Peyer's patch (tissue), 4 donors: ENCODE results near the gene CLMP.

Experiments
- POLR2A ChIP-seq, 2 donors: fragments of 450-650 bp; IDR thresholded peaks; one replicate each; pipeline ENCODE4 v1.5.1; 2017; ENCODE audit warnings: antibody characterized with exemption in 2 of 2, mild to moderate bottlenecking in 2 of 2, moderate library complexity in 2 of 2
- TF ChIP-seq, protein P1 (sequence below), 6 experiments: fragments of 450-650 bp in 4 of 6; fragments of 200-600 bp in 2 of 6; sonication (generic) in 1 of 6; IDR thresholded peaks; one replicate each; pipeline ENCODE4 v1.5.1; 2017 to 2019; ENCODE audit warnings: antibody characterized with exemption in 6 of 6, mild to moderate bottlenecking in 3 of 6, moderate library complexity in 1 of 6

DNA sequence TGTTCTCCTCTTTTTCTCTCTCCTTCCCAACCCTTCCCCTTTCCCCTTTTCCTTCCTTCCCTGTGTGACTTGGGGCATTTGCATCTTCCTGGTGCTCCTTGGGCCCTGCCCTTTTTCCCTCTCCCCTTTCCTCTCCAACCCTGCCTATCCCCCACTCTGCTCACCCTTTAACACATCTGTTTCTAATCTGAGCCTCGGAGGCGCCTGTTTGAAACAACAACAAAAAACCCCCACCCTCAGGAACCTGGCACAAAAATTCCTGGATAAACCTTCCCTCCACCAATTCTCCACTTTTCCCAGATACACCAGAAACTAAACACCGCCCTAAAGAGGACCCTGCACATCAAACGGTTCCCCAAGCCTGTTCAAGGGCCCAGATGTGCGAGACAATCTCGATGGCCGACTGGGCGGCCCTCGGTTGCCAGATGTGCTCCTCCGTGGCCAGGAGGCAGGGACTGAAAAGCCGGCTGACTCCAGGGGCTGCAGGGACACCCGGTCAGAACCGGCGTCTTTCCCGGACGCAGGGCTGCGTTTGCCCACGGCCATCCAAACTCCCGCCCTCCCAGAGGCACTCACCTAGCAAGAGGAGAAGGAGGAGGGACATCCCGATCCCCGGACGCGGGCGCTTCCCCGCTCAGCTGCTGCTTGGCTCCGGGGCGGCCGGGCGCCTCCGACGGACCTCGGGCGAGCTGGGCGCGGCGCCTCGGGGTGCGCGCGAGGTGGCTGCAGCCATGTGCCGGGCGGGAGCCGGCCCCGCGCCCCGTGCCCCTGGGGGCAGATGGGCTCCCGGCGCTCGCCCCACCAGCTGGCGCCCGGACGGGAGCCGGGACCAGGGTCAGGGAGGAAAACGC, 486 bp downstream of the CLMP start:
- TF ChIP-seq, protein P1, sequence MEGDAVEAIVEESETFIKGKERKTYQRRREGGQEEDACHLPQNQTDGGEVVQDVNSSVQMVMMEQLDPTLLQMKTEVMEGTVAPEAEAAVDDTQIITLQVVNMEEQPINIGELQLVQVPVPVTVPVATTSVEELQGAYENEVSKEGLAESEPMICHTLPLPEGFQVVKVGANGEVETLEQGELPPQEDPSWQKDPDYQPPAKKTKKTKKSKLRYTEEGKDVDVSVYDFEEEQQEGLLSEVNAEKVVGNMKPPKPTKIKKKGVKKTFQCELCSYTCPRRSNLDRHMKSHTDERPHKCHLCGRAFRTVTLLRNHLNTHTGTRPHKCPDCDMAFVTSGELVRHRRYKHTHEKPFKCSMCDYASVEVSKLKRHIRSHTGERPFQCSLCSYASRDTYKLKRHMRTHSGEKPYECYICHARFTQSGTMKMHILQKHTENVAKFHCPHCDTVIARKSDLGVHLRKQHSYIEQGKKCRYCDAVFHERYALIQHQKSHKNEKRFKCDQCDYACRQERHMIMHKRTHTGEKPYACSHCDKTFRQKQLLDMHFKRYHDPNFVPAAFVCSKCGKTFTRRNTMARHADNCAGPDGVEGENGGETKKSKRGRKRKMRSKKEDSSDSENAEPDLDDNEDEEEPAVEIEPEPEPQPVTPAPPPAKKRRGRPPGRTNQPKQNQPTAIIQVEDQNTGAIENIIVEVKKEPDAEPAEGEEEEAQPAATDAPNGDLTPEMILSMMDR (IDR thresholded peaks at IDR 0.05) = no peak
- TF ChIP-seq POLR2A (IDR thresholded peaks at IDR 0.05) = no peak
